GM08714 (cell line): ENCODE measurements around the gene PROK2.

ENCODE experiments used
- H3K4me3 ChIP-seq: fragments of 200-500 bp; sonication (Bioruptor generic); 2 replicates; pipeline ENCODE4 v1.5.1; 2014; ENCODE audit warnings: mild to moderate bottlenecking, low read length, inconsistent platforms
- ZNF274 ChIP-seq: IDR thresholded peaks from 2 replicates; pipeline ENCODE4 v1.6.1; 2012; ENCODE audit warnings: mild to moderate bottlenecking, low read depth, low read length

PROK2 gene

DNA sequence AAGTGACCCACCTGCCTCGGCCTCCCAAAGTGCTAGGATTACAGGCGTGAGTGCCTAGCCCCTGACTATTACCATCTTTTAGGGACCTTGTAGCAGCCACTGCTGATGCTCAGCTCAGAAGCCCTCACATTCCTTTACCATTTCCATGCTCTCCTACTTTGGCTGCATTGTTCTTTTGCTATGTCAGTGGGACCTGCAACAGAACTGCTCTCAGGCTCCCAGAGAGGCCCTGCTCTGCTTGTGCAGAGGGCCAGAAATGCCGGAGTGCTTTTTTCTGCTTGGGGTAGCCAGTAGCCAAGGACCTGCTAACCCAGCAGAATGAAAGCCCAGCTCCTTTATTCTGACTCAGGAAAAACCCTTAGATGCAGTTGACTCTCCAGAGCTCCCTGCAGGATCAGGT, 18.3 kb upstream of the PROK2 start:
- H3K4me3 ChIP-seq = no peak overlapping the region
- no peak for TF ChIP-seq ZNF274

- no peak overlapping the region for H3K4me3 ChIP-seq
- TF ChIP-seq ZNF274 = no peak
Measured at GRCh38 chr3:71801986-71802385, 17.0 kb upstream of the PROK2 start.

DNA sequence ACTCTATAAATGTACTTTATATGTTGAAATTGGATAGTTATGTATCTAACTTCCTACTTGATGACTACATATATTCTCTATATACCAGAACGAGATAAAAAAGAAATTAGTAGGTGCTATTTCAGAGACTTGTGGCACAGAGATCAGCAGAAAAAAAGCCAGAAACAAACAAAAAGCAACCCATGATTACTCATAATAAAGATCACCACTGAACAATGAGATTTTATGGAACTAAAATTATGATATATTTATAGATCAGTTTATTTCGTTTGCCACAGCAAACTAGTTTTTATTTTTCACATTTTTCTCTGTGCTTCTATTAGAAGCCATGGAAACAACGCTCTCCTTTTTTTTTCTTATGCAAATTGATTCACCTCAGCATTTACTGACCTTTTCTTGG, 15.1 kb upstream of the PROK2 start:
- TF ChIP-seq ZNF274 = no peak
- H3K4me3 ChIP-seq = no peak overlapping the region

DNA sequence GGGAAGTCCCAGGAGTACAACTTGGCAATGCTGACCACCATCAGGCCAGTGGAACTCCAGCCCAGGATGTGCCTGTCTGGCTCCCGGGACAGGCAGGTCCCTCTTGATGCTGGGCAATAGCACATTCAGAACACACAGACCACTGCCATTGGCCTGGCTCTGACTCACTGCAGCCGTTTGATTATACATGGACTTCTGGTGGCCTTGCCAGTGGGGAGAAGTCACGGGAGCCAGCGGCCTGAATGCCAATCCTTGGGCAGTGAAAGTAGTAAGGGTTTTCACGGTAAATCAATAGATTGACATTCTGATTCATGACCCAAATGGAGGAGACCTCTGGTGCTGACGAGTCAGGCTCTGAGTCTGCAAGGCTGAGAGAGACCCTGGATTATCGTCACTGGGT, 12.5 kb upstream of the PROK2 start:
- H3K4me3 ChIP-seq = no peak overlapping the region
- no peak for TF ChIP-seq ZNF274

- no peak for TF ChIP-seq ZNF274
- no peak overlapping the region for H3K4me3 ChIP-seq
Measured at GRCh38 chr3:71796290-71796689, 11.3 kb upstream of the PROK2 start.

GRCh38 chr3:71791634-71792033, 6.7 kb upstream of the PROK2 start:
- no peak for TF ChIP-seq ZNF274
- H3K4me3 ChIP-seq = no peak overlapping the region

- H3K4me3 ChIP-seq = no peak overlapping the region
- TF ChIP-seq ZNF274 = no peak
Measured at GRCh38 chr3:71789922-71790321, 5.0 kb upstream of the PROK2 start.

- H3K4me3 ChIP-seq = no peak overlapping the region
- no peak for TF ChIP-seq ZNF274
Measured at GRCh38 chr3:71787851-71788405, 3.0 kb upstream of the PROK2 start.

DNA sequence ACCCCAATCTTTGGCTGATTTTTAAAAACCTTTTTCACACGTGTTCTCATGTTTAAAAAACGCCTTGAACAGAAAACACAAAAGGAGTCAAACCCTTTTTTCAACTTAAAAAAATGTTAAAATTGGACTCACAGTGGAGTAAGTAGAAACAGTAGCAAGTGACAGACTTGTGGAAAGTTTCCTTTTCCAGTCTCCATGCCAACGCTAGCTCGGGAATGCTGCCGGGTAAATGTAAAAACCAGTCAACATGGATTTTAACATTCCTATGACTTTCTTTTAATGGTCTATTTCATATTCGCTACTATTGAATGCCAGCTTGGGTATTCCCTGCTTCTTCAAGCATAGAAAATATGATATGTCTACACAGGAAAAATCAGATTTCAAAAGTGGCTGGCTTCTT, 1.6 kb upstream of the PROK2 start:
- no peak for TF ChIP-seq ZNF274
- H3K4me3 ChIP-seq = no peak overlapping the region

DNA sequence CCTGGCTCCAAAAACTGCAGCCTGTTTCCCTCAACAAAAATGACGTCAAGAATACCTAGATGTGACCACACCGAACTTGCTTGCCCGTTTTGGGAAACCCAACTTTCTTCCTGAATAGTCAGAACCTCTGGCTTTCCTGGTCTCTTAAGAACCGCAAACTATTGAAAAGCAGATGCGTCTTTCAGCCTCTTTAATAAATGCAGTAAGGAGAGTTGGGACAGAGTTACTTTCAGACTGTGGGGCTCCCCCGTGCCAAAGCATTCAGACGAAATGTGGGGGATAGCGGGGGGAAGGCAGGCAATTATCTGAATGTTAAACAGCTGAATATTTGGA, 1.2 kb upstream of the PROK2 start:
- TF ChIP-seq ZNF274 = no peak
- no peak overlapping the region for H3K4me3 ChIP-seq

- H3K4me3 ChIP-seq = no peak overlapping the region
- no peak for TF ChIP-seq ZNF274
Measured at GRCh38 chr3:71785532-71786216, 726 bp upstream of the PROK2 start.

GRCh38 chr3:71784201-71784913, 591 bp downstream of the PROK2 start:
- TF ChIP-seq ZNF274 = no peak
- H3K4me3 ChIP-seq = no peak overlapping the region

GRCh38 chr3:71783152-71783551, 1.8 kb downstream of the PROK2 start:
- TF ChIP-seq ZNF274 = no peak
- no peak overlapping the region for H3K4me3 ChIP-seq

GRCh38 chr3:71780430-71780829, 4.5 kb downstream of the PROK2 start:
- no peak for TF ChIP-seq ZNF274
- no peak overlapping the region for H3K4me3 ChIP-seq

DNA sequence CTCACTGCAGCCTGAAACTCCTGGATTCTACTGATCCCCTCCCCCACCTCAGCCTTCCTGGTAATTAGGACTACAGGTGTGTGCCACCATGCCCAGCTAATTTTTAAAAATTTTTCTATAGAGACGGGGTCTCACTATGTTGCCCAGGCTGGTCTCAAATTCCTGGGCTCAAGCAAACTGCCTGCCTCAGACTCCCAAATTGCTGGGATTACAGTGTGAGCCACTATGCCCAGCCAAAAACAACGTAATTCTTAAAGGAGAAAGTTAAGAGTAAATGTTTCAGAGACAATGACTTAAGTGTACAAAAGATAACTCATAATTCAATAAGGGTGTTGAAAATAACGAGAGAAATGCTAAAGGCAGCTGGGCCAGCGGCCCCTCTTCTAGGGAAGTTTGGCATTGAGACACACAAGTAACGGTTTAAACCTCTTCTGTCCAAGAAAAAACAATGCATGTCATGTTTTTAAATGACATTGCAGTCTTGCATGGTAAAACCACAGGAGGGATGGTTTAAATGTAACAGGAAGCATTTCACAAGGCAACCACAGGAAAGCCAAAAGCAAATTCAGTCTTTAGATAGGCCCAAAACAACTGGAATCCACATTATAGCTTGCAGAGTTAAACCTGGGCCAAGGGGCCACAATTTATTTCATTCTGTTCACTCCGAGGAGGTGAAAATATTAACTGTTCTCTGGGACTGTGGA, 5.1 kb downstream of the PROK2 start:
- H3K4me3 ChIP-seq = no peak overlapping the region
- no peak for TF ChIP-seq ZNF274
